ENCODE results near the gene OR1A1. TPM values are rescaled to one million over a fixed set of nuclear protein-coding genes. Genes with fewer than 3 reads are reported as not detected.

OR1A1 gene, protein sequence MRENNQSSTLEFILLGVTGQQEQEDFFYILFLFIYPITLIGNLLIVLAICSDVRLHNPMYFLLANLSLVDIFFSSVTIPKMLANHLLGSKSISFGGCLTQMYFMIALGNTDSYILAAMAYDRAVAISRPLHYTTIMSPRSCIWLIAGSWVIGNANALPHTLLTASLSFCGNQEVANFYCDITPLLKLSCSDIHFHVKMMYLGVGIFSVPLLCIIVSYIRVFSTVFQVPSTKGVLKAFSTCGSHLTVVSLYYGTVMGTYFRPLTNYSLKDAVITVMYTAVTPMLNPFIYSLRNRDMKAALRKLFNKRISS
- not detected in 3 replicates for total RNA-seq (2021)
- not detected for Bru-seq, nascent RNA
- long read RNA-seq, experiment 1: 0 reads
- long read RNA-seq, experiment 2: 0 reads
- long read RNA-seq, experiment 3: 0 reads

DNA sequence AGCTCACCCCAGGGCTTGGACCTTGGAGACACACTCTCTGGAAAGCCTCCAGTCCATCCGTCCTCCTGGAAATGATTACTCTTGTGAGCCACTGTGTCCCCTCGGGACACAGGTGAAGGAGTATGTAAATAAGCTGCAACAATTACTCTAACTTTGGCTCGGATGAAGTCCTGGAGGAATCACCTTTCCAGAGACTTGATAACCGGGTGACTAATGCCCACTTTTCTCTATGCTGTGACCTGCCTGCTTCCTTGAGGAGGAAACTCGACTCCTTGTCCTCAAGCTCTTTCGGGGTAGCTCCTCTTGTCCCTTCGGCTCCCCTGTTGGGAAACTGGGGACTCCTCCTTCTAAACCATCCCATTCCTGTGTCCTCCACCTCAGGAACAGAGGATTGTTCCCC, at the start of gene OR1A1:
Gene OR1A1 (plus strand): TSS at position 301 of the 400 bp plus-strand sequence. CDS start 7,954 bp downstream, outside the sequence.
- ChIA-PET POLR2A (no interaction called here), CTCF (no interaction called here)
- H3K27me3 Mint-ChIP-seq (ENCODE audit: low read depth): peaks cover 7% of the 10 kb centered on the region
- H3K27ac Mint-ChIP-seq: no peak within 1 kb of the TSS
- no peaks in the 10 kb centered on the region for H3K36me3 Mint-ChIP-seq
- H3K9me3 Mint-ChIP-seq: peaks cover 29% of the 10 kb centered on the region
- TF ChIP-seq, protein P1, sequence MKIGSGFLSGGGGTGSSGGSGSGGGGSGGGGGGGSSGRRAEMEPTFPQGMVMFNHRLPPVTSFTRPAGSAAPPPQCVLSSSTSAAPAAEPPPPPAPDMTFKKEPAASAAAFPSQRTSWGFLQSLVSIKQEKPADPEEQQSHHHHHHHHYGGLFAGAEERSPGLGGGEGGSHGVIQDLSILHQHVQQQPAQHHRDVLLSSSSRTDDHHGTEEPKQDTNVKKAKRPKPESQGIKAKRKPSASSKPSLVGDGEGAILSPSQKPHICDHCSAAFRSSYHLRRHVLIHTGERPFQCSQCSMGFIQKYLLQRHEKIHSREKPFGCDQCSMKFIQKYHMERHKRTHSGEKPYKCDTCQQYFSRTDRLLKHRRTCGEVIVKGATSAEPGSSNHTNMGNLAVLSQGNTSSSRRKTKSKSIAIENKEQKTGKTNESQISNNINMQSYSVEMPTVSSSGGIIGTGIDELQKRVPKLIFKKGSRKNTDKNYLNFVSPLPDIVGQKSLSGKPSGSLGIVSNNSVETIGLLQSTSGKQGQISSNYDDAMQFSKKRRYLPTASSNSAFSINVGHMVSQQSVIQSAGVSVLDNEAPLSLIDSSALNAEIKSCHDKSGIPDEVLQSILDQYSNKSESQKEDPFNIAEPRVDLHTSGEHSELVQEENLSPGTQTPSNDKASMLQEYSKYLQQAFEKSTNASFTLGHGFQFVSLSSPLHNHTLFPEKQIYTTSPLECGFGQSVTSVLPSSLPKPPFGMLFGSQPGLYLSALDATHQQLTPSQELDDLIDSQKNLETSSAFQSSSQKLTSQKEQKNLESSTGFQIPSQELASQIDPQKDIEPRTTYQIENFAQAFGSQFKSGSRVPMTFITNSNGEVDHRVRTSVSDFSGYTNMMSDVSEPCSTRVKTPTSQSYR (CRISPR knock-in tag; IDR thresholded peaks at IDR 0.05): no peak
- TF ChIP-seq CBFB (CRISPR knock-in tag; IDR thresholded peaks at IDR 0.05; ENCODE audit: low read depth) (no peak), TEAD4 (CRISPR knock-in tag; IDR thresholded peaks at IDR 0.05) (no peak), FOXP1 (CRISPR knock-in tag; IDR thresholded peaks at IDR 0.05; ENCODE audit: borderline replicate concordance) (no peak), FOXK1 (CRISPR knock-in tag; IDR thresholded peaks at IDR 0.05) (no peak), MYBL2 (CRISPR knock-in tag; IDR thresholded peaks at IDR 0.05) (no peak), GABPB1 (CRISPR knock-in tag; IDR thresholded peaks at IDR 0.05) (no peak), SMAD3 (CRISPR knock-in tag; IDR thresholded peaks at IDR 0.05; ENCODE audit: borderline replicate concordance) (no peak), ZNF263 (CRISPR knock-in tag; IDR thresholded peaks at IDR 0.05; ENCODE audit: low read depth) (no peak), ZNF317 (CRISPR knock-in tag; IDR thresholded peaks at IDR 0.05; ENCODE audit: borderline replicate concordance, low read depth) (no peak), ZNF121 (CRISPR knock-in tag; IDR thresholded peaks at IDR 0.05) (no peak), NFYB (CRISPR knock-in tag; conservative IDR thresholded peaks at IDR 0.05; ENCODE audit: low read depth) (no peak), NFE2L1 (CRISPR knock-in tag; IDR thresholded peaks at IDR 0.05) (no peak)
- TF ChIP-seq, protein P2, sequence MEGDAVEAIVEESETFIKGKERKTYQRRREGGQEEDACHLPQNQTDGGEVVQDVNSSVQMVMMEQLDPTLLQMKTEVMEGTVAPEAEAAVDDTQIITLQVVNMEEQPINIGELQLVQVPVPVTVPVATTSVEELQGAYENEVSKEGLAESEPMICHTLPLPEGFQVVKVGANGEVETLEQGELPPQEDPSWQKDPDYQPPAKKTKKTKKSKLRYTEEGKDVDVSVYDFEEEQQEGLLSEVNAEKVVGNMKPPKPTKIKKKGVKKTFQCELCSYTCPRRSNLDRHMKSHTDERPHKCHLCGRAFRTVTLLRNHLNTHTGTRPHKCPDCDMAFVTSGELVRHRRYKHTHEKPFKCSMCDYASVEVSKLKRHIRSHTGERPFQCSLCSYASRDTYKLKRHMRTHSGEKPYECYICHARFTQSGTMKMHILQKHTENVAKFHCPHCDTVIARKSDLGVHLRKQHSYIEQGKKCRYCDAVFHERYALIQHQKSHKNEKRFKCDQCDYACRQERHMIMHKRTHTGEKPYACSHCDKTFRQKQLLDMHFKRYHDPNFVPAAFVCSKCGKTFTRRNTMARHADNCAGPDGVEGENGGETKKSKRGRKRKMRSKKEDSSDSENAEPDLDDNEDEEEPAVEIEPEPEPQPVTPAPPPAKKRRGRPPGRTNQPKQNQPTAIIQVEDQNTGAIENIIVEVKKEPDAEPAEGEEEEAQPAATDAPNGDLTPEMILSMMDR (IDR thresholded peaks at IDR 0.05): no peak
- TF ChIP-seq, protein P3, sequence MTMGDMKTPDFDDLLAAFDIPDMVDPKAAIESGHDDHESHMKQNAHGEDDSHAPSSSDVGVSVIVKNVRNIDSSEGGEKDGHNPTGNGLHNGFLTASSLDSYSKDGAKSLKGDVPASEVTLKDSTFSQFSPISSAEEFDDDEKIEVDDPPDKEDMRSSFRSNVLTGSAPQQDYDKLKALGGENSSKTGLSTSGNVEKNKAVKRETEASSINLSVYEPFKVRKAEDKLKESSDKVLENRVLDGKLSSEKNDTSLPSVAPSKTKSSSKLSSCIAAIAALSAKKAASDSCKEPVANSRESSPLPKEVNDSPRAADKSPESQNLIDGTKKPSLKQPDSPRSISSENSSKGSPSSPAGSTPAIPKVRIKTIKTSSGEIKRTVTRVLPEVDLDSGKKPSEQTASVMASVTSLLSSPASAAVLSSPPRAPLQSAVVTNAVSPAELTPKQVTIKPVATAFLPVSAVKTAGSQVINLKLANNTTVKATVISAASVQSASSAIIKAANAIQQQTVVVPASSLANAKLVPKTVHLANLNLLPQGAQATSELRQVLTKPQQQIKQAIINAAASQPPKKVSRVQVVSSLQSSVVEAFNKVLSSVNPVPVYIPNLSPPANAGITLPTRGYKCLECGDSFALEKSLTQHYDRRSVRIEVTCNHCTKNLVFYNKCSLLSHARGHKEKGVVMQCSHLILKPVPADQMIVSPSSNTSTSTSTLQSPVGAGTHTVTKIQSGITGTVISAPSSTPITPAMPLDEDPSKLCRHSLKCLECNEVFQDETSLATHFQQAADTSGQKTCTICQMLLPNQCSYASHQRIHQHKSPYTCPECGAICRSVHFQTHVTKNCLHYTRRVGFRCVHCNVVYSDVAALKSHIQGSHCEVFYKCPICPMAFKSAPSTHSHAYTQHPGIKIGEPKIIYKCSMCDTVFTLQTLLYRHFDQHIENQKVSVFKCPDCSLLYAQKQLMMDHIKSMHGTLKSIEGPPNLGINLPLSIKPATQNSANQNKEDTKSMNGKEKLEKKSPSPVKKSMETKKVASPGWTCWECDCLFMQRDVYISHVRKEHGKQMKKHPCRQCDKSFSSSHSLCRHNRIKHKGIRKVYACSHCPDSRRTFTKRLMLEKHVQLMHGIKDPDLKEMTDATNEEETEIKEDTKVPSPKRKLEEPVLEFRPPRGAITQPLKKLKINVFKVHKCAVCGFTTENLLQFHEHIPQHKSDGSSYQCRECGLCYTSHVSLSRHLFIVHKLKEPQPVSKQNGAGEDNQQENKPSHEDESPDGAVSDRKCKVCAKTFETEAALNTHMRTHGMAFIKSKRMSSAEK (CRISPR knock-in tag; IDR thresholded peaks at IDR 0.05; ENCODE audit: borderline replicate concordance): no peak
- TF ChIP-seq, protein P4, sequence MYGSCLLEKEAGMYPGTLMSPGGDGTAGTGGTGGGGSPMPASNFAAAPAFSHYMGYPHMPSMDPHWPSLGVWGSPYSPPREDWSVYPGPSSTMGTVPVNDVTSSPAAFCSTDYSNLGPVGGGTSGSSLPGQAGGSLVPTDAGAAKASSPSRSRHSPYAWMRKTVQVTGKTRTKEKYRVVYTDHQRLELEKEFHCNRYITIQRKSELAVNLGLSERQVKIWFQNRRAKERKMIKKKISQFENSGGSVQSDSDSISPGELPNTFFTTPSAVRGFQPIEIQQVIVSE (CRISPR knock-in tag; IDR thresholded peaks at IDR 0.05; ENCODE audit: borderline replicate concordance): no peak
- TF ChIP-seq, protein P5, sequence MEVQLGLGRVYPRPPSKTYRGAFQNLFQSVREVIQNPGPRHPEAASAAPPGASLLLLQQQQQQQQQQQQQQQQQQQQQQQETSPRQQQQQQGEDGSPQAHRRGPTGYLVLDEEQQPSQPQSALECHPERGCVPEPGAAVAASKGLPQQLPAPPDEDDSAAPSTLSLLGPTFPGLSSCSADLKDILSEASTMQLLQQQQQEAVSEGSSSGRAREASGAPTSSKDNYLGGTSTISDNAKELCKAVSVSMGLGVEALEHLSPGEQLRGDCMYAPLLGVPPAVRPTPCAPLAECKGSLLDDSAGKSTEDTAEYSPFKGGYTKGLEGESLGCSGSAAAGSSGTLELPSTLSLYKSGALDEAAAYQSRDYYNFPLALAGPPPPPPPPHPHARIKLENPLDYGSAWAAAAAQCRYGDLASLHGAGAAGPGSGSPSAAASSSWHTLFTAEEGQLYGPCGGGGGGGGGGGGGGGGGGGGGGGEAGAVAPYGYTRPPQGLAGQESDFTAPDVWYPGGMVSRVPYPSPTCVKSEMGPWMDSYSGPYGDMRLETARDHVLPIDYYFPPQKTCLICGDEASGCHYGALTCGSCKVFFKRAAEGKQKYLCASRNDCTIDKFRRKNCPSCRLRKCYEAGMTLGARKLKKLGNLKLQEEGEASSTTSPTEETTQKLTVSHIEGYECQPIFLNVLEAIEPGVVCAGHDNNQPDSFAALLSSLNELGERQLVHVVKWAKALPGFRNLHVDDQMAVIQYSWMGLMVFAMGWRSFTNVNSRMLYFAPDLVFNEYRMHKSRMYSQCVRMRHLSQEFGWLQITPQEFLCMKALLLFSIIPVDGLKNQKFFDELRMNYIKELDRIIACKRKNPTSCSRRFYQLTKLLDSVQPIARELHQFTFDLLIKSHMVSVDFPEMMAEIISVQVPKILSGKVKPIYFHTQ (CRISPR knock-in tag; IDR thresholded peaks at IDR 0.05): no peak
- TF ChIP-seq, protein P6, sequence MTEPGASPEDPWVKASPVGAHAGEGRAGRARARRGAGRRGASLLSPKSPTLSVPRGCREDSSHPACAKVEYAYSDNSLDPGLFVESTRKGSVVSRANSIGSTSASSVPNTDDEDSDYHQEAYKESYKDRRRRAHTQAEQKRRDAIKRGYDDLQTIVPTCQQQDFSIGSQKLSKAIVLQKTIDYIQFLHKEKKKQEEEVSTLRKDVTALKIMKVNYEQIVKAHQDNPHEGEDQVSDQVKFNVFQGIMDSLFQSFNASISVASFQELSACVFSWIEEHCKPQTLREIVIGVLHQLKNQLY (CRISPR knock-in tag; IDR thresholded peaks at IDR 0.05): no peak
- TF ChIP-seq, protein P7, sequence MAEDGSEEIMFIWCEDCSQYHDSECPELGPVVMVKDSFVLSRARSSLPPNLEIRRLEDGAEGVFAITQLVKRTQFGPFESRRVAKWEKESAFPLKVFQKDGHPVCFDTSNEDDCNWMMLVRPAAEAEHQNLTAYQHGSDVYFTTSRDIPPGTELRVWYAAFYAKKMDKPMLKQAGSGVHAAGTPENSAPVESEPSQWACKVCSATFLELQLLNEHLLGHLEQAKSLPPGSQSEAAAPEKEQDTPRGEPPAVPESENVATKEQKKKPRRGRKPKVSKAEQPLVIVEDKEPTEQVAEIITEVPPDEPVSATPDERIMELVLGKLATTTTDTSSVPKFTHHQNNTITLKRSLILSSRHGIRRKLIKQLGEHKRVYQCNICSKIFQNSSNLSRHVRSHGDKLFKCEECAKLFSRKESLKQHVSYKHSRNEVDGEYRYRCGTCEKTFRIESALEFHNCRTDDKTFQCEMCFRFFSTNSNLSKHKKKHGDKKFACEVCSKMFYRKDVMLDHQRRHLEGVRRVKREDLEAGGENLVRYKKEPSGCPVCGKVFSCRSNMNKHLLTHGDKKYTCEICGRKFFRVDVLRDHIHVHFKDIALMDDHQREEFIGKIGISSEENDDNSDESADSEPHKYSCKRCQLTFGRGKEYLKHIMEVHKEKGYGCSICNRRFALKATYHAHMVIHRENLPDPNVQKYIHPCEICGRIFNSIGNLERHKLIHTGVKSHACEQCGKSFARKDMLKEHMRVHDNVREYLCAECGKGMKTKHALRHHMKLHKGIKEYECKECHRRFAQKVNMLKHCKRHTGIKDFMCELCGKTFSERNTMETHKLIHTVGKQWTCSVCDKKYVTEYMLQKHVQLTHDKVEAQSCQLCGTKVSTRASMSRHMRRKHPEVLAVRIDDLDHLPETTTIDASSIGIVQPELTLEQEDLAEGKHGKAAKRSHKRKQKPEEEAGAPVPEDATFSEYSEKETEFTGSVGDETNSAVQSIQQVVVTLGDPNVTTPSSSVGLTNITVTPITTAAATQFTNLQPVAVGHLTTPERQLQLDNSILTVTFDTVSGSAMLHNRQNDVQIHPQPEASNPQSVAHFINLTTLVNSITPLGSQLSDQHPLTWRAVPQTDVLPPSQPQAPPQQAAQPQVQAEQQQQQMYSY (CRISPR knock-in tag; IDR thresholded peaks at IDR 0.05): no peak
- peaks cover under 1% of the 10 kb centered on the region; the same call in 1 of the 2 replicates for H3K4me1 Mint-ChIP-seq
- ATAC-seq (no peak), DNase-seq (ENCODE audit: low spot score) (no peak)
- no peak within 1 kb of the TSS for H3K4me3 Mint-ChIP-seq

Data from WTC11 (cell line).